GM21447 (cell line): ENCODE data around the gene TTC17.
"Not testable (repeated sequence)": the region's sequence is repeated elsewhere in the genome, so short reads cannot be mapped to it uniquely, and the experiment has no call there.

Source experiments
- ATAC-seq: cut with Tn5 transposase; IDR thresholded peaks from one replicate; pipeline ENCODE4 v1.9.1; 2021; ENCODE audit not compliant: unreplicated experiment

Gene TTC17

DNA sequence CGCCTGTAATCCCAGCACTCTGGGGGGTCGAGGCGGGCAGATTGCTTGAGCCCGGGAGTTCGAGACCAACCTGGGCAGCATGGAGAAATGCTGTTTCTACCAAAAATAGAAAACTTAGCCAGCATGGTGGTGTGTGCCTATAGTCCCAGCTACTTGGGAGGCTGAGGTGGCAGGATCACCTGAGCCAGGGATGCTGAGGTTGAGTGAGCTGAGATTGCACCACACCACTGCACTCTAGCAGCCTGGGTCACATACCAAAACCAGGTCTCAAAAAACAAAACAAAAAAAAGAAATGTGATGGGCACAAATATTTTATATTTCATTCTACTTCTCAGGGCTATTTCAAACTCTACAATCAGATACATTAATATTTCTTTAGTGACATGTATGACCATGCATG lies 25.7 kb downstream of the TTC17 start:
- ATAC-seq, result no peak

DNA sequence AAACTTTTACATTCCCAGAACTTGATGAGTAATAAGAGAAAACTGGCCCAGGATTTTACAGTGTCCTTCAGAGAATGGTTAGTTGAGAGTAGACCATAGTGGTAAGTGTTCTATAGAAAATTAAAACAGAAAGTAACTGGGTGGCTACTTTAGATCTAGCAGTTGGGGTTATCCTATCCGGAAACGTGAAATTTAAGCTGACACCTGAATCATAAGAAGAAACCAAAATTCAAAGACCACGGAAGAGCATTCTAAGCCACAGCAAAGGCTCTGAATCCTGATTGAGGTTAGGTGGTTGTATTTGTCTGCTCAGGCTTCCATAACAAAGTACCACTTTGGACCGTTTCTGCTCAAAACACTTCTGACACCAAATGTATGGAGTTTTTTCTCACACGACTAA lies 34.0 kb downstream of the TTC17 start:
- ATAC-seq, result no peak

DNA sequence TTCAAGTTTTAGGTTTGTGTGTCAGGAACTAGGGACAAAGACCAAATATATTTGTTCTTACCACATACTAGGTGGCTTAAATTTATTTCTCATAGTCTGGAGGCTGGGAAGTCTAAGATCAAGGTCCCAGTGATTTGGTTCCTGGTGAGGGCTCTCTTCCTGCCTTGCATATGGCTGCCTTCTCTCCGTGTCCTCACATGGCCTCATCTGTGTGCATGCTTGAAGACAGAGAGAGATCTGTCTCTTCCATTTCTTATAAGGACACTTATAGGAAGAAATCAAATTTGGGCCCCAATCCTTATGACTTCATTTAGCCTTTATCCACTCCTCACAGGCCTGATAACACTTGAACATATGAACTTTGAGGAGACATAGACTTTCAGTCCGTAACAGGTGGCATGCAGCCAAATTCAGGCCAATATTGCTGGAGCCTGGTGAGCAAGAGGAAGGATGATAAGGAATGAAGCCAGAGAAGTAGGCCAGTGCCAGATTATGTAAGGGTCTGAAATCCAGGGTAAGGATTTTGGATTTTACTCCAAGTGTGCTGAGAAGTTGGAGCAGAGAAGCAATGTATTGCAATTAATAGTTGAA lies 35.1 kb downstream of the TTC17 start:
- ATAC-seq, result no peak

DNA sequence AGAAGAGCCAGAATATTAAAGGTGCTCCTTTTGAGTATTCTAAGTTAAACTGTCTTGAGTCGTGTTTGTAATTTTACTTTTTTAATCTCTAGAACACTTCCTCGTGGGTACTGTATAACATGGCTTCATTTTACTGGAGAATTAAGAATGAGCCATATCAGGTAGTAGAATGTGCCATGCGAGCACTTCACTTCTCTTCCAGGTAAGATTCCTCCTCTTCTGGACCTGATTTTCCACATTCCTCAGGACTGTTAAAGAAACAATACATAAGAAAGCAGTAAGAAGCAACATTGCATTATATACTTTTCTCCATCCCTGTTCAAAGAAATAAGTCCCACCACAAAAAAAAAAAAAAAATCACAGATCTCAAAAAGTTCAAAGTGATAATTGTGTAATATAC lies 37.9 kb downstream of the TTC17 start:
- no peak for ATAC-seq

DNA sequence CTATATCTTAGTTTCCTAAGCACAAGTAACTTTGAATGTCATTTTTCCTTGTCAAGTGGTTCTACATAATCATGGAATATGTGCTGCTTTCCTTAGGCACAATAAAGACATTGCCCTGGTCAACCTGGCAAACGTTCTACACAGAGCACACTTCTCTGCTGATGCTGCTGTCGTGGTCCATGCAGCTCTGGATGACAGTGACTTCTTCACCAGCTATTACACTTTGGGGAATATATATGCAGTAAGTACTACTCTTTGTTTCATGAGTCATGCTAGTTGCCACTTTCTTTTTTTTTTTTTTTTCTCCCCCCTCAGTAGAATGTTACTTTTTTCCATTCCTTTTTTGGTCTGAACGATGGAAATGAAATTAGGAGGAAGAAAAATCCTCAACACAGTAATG lies 38.5 kb downstream of the TTC17 start:
- ATAC-seq, result no peak

DNA sequence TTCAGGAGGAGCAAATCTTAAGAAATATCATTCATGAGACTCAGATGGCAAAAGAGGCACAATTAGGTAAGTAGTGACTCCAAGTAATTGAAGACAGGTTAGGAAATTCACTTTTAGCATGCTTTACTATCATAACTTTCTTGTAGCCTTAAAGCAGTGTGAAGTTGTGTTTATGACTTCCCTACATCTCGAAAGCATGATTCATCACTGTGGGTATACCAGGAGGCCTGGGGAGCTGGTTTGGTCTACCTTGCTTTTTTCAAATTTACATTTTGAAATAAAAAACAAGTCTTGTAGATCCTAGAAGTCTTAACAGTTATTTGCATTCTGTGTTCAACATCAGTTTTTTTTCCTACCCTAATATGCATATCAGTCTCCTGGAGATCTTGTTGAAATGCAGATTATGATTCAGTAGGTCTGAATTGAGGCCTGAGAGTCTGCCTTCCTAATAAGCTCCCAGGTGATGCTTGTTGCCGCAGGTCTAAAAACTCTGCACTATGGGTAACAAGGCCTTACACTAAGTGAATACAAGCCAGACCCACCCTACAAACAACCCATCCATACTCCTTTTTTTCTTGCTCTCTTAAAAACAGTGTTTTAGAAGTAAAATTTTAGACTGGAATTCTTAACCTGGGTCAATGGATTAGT lies 41.4 kb downstream of the TTC17 start:
- ATAC-seq, result no peak

DNA sequence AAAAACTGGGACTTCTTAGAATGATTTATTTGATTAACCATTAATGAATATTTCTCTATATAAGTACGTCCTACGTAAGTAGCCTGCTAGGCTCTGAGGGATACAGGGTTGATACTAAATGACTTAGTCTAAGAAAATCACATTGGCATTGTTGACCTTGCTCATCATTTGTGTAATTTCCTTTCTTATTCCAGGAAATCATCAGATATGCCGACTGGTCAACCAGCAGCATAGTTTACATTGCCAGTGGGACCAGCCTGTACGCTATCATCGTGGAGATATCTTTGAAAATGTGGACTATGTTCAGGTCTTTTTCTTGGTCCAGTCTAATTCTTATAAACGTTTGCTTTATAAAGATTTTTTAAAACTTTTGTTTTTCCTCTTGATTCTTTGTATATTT lies 42.5 kb downstream of the TTC17 start:
- ATAC-seq, result no peak

DNA sequence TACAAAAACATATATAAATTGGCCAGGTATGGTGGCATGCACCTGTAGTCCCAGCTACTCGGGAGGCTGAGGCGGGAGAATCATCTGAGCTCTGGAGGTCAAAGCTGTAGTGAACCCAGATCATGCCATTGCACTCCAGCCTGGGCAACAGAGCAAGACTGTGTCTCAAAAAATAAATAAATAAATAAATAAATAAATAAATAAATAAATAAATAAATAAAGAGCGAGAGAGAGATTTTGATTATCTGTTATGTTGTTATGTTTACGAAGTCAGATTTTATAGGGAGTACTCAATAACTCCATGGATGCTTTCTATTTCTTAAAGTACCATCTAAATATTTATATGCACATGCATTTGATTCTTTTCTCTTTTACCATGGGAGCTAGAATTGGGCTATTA lies 43.1 kb downstream of the TTC17 start:
- not testable (repeated sequence) for ATAC-seq

DNA sequence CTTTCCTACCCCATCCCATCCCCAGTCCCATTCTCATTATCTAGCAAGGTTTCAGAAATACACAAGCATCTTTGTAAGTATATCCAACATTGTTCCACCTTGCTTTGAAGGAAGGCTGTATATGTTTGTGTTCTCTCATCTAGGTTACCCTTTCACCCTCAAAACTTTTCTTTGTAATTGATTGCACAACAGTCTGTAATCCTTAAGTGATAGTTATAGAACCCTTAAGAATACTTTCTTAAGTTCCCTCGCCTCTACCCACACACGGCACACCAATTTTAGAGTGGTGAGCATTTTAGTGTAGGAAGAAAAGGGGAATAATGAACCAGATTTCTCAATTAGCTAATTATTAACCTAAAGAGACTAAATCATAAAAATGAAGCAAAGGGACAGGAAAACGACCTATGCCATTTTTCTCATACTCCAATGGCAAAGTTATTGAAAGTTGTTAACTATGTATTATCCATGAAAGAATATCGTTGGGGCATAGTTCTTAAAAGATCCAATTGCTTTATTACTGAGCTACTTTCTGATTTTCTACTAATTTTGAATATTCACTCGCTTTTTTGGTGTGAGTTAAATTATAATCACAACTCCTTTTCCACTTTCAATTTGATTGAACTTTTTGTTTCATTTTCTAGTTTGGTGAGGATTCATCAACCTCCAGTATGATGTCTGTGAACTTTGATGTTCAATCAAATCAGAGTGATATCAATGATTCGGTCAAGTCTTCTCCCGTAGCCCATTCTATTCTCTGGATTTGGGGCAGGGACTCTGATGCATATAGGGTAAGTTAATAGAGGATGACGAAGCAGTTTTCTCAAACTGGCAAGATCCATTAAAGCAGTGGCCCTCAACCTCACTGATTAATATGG lies 44.9 kb downstream of the TTC17 start:
- ATAC-seq, result no peak

DNA sequence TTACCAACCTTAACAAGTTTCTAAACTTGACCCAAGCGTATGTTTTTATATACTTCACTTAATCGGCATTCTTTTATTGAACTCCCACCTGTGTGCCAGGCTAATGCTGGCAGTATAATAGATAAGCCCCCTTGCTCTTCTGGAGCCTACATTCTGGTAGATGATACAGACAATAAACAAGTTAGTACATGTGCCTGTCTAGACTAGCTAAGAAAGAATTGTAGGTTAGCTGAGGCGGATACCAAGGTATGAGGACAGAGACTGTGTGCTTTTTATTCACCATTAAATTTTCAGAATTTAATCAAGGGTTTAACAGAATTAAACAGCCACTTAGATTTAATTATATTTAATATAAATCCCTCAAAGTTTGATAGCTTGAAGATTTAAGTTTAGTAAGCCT lies 45.7 kb downstream of the TTC17 start:
- no peak for ATAC-seq

DNA sequence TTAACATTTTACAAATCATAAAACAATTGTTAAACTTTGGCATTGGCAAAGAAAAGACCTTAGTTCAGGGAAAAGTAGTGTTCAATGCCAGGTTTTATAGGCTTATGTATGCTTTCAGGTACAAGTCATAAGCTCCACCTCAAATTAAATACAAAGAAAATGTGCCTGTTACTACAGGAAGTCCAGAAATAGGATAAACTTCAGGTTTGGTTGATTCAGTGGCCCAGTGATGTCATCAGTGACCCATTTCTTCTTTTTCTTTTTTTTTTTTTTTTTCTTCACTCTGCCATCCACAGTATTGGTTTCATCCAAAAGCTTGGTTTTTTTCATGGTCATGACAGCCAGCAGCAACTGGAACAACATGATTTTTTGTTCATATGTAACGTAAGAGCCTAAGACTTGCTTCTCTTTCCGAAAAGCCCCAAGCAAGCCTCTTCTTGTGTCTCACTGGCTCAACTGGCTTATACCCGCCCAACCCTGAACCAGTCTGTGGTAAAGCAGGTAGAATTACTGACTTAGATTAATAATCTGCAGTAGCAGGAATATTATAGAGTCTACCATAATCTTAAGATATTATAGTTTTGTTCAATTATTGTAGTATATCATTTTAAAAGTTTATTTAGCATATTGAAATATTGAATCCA lies 46.2 kb downstream of the TTC17 start:
- no peak for ATAC-seq

DNA sequence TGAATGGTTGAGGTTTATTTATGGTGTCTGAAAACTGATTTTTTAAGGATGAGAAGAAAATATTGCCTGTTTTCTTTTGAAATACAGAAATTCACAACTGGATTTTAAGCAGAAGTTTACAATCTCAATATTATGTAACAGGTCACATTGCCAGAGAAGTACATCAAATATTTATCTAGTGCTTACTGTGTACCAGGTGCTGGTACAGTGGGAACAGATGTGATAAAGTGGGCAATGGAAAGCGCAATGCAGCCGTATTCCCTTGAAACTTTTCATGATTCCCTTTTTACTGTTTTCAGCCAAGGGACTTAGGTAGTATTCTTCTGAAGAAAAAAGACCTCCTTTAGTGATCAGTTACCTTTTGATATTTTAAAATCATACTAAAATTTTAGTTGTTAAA lies 49.6 kb downstream of the TTC17 start:
- no peak for ATAC-seq

DNA sequence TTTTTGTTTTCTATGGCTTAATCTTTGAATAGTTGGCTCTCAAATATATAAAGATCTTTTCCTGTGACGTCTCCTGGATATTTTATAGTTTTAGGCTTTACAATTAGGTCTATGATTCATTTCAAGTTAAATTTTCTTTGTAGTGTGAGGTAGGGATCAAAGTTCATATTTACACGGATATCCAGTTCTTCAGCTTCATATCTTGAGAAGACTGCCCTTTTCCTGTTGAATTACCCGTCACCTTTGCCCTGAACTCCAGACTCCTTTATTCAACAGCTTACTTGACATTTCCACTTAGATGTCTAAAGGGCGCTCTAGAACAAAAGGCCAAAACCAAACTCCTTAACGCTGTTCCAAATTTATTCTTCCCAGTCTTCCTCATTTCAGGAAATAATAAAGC lies 51.7 kb downstream of the TTC17 start:
- no peak for ATAC-seq

DNA sequence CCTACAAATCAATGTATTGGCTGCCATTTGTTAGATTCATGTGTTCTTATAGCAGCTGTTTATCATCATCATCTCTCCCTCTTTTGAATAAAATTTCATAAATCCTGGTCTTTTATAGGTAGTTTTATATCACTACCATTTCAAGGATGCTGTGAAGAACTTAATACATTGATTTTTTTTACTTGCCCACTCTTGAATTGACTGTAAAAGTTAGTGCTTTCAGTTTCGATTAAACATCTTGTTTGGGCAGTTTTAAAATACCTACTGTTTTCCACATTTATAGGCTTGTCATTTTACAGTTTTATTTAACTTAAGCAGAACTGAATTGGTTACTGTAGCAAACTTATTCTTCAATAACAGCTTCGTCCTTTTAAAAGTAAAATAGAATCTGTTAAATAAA lies 59.5 kb downstream of the TTC17 start:
- no peak for ATAC-seq

DNA sequence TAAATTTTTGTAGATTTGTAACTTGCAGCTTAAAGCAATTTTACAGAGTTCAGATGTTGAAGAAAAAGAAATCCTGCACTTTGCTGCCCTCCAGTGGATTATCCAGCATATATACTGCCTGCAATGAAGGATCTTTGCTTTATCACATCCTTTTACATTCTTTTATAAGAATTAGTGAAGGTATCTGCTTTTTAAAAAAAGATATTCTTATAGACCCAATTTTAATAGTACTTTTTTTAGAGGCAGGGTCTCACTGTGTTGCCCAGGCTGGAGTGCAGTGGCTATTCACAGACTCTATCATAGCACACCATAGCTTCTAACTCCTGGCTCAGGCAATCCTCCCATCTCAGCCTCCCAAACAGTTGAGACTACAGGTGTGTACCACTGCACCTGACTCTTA lies 60.7 kb downstream of the TTC17 start:
- no peak for ATAC-seq

DNA sequence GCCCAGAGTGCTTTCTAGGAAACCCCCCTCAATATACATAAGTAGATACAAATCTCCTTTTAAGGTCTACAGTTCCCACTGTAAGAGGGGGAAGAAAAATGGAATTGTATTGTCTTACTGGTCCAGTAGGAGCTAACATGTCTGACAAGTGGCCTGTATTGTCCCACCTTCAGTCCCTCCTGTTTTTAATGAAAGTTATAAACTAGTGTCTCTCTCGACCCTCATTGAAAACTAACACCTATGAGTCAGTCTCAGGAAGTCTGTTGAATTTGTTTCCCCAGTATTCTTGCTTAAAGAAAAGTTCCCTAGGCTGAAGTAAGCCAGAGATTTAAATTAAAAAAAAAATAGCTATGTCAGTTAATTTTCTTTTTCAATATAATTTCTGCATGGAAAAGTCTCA lies 69.3 kb downstream of the TTC17 start:
- no peak for ATAC-seq

DNA sequence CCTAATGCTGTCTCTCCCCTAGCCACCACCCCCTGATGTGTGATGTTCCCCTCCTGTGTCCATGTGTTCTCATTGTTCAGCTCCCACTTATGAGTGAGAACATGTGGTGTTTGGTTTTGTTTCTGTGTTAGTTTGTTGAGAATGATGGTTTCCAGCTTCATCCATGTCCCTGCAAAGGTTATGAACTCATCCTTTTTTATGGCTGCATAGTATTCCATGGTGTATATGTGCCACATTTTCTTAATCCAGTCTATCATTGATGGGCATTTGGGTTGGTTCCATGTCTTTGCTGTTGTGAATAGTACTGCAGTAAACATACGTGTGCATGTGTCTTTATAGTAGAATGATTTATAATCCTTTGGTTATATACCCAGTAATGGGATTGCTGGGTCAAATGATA lies 72.2 kb downstream of the TTC17 start:
- not testable (repeated sequence) for ATAC-seq

DNA sequence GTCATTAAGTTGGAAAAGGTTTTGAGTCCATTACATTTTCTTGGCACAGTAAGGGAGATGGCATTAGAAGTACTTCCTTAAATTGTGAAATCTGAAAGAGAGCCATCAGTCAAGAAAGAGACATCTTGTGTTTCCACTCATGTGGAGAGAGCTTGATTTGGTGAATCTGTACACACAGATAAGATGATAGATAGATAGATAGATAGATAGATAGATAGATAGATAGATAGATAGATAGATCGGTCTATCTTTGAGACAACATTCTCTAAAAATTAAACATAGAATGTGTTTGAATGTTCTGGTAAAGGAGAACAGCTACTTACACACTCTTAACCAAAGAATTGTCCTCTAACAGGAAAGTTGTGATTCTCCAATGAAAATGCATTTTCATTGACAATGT lies 76.2 kb downstream of the TTC17 start:
- ATAC-seq, result no peak

DNA sequence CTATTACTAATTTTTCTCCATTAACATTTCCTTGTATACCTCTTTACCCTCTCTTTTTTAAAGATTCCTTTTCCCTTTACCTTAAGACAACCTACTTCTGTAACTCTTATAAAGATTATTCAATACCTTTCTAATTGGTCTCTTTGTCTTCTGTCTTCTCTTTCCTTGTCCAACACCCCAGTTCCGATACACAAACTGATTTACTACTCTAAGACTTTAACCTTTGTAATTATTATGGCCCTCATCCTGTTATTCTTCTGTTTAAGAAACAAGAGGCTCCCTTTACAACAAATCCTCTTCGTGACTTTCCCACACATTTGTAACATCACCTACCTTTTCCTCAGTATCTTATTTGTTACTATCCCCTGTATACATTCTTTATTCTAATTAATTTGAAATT lies 81.8 kb downstream of the TTC17 start:
- ATAC-seq, result no peak

DNA sequence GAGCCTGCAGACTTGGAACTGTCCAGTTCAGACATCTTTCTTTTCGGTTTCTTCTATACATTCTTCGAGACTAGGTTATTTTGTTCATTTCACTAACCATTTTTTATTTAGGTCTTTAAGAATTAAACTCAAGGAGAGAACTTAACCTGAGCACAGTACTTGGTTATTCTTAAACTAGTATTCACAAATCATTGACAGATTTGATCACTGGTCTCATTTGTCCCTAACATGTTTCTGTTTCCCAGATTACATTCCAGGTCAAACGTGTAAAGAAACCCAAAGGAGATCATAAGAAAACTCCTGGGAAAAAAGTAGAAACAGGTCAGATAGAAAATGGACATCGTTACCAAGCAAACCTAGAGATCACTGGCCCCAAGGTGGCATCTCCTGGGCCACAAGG lies 85.1 kb downstream of the TTC17 start:
- no peak for ATAC-seq

DNA sequence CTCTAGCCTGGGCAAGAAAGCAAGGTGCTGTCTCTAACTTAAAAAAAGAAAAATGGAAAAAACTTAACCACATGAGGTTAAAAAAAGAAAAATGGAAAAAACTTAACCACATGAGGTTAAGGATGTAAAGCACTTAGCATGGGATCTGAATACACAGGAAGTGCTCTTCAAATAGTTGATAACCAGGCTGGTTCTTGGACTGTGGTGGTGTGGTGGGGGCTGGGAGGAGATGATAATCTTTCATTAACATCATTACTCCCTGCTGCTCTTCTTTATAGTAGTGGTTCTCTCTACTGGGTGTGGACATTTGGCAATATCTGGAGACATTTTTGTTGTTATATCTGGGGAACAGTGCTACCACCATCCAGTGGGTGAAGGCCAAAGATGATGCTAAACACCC lies 88.4 kb downstream of the TTC17 start:
- ATAC-seq, result no peak

DNA sequence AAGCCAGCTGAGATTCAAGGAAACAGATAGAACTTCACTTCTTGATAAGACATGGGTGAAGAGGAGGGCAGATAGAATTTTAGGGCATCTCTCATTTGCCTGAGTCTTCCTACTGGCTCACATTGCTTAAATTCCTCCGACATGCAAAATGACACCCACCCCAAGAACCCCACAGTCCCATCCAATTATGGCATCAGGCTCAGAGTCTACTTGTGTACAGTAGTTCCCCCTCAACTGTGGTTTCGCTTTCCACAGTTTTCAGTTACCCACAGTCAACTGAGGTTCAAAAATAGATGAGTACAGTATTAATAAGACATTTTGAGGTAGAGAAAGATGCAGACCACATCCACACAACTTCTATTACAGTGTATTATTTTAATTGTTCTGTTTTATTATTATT lies 99.8 kb downstream of the TTC17 start:
- ATAC-seq, result no peak
